Hematopoietic multipotent progenitor cell treated with erythropoietin and hydrocortisone succinate and interleukin-3 and kit ligand, for 8 days (in vitro differentiated cells): ENCODE results near the gene TRMO.

Experiments used
- DNase-seq: peaks from one replicate; pipeline ENCODE4 v3.0.0-alpha.2; 2015

The TRMO gene

DNA sequence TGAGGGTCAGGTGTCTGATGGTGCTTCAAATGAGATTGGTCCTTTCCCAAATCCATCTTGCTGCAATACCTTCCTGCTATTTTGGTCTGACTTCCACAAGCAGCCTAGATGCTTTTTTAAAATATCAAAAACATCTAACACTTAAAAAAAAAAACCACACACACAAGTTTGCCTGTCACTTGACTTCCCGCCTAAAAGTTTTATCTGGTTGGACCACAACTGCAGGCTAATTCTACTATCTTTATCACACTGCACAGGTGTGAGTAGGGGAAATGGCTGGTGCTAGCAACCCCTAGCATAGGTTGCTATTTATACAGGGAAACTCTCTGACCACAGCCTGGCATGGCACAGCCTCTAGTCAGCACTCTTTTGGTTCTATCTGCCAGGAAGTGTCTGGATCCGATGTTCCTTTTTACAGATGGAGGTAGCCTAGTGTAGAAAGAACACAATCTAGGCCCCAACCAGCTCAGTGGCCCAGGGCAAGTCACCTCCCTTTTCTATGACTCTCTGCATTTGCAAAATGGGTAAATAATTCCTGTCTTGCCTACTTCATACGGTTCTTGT, 15.9 kb upstream of the TRMO start, which contains the start of gene HEMGN:
Gene HEMGN, minus strand, starts transcription at position 92 of the 564 bp plus-strand sequence. Its CDS starts 36 bp downstream, at position 56.
- DNase-seq, result peak; percentile 99

DNA sequence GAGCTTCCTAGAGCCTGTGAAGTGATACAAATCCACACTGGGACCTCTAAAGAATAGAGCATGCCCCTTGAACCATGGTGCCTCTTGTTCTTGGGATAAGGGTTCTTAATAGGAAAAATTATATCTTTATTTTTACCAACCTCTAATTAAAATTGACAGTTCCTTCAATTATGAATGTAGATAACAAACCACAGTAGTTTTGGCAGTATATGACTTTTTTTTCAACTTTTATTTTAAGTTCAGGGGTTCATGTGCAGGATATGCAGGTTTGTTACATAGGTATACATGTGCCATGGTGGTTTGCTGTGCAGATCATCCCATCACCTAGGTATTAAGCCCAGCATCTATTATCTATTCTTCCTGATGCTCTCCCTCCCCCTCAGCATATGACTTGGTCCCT, 14.7 kb upstream of the TRMO start:
- DNase-seq, result peak; percentile 53

DNA sequence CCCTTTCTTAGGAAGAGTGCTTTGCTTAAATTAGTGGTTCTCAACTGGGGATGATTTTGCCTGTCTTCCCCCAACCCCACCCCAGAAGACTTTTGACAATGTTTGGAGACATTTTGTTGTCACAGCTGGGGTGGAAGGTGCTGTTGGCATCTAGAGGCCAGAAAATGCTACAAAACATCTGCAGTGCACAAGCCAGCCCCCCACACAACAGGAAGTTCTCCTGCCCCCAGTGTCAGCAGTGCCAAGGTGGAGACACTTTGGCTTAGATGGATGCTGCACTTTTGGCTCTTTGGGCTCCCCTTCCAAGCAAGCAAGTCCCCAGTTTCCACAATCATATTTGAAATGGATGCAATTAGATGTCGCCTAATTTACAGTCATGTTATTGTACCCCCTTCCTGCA, 13.0 kb upstream of the TRMO start:
- DNase-seq, result peak; percentile 15

DNA sequence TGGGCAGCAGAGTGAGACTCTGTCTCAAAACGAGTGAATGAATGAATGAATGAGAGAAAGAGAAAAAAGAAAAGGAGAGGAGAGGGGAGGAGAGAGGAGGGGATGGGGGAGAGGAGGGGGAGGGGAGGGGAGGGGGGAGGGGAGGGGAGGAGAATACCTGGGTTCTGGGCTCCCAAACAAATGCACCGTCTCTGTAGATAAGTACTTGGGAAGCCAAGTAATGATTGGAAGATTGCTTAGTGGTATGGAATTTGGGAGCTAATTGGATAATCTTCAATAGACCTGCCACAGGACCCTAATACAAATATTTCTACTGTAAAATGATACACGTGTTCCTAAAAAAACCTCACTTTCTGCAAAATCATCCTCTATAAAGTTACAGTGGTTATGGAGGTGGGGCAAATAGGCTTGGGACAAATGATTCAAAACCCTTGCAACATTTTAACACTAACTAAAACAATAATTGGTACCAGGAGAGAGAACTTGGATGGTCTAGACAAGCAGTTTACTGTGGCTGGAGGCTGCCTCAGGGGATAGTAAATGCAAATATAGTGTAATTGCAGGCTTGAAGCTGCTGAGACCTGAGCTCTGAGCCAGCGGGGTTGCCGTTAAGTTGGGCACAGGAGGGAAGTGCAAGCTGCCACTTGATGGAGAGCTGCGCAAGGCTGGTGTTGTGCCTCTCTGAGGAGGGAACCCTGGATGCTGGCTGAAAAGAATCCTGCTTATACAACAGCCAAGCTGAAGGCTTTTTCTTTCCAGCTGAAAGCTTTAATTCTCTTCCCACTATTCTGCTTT, 12.2 kb upstream of the TRMO start:
- peak; percentile 29 for DNase-seq

DNA sequence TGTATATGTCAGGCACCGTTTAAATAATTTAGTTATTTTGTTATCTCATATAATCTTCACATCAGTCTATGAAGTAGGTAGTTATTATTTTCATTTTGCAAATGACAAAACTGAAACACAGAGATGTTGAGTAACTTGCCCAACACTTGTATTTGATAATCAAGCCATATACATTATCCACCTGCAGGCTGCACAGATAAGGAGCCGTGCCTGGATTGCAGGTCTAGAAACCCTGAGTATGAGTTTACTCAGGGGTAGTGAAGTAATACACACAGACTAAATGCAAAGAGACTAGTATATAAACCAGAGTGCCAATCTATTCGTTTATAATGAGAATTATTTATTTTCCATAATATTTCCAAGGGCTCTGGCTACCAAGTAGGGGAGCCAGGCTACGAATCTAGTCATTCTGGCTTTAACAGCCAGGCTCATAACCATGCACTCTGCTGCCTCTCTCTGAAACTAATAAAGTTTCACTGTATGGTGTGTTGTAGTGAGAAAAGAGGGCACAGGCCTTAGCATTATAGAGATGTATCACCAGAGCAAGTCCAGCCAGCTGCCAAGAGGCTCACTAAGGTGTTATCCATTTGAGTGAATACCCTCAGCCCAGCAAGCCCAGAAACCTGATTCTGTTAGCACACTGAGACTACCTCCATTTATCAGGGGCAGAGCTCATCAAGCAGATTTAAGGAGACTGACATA, 11.1 kb upstream of the TRMO start:
- peak; percentile 63 for DNase-seq

DNA sequence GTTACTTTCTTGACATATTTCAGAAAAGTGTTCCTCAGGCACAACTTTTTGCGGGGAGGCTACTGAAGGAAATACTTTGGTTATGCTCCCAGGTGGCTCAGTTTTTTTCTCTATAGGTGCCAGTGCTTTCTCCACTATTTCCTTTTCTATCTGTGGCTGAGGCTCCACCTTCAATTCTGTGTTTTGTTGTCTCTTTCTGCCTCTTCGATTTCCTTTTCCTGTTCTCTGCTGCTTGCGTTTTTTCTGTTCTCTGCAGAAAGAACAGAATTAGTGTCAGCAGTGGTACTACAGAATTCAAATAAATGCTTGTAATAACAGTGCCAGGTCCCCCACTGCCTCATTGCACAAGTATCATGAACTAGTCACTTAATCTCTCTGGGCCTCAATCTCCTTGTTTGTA, 8.7 kb upstream of the TRMO start:
- no peak for DNase-seq

DNA sequence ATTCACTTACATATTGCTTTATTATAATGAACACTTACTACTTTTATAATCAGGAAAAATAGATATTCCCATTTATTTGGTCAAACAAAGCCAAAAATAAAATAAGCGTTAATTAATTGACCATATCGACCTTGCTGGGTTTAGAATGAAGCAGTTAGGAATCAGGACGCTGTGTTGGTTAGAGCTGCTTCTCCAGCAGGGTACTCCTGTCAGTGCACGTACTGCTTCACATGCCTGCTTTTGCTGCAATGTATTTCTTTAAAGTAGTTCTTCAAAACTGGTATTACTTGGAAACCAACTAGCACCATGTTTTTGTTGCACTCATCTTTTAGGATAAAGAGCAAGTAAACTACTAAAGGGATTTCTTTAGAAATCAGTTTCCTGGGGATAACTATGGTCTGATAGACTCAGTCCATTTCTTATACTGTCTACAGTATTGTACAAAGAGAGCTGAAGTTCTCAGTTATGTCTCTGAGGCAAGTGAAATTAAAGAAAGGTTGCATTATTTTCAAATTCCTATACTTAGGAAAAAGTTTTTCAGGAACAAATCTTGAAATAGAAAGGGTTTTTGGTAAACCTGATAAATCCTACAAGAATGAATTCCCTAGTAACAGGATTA, 6.8 kb upstream of the TRMO start:
- DNase-seq, result no peak

DNA sequence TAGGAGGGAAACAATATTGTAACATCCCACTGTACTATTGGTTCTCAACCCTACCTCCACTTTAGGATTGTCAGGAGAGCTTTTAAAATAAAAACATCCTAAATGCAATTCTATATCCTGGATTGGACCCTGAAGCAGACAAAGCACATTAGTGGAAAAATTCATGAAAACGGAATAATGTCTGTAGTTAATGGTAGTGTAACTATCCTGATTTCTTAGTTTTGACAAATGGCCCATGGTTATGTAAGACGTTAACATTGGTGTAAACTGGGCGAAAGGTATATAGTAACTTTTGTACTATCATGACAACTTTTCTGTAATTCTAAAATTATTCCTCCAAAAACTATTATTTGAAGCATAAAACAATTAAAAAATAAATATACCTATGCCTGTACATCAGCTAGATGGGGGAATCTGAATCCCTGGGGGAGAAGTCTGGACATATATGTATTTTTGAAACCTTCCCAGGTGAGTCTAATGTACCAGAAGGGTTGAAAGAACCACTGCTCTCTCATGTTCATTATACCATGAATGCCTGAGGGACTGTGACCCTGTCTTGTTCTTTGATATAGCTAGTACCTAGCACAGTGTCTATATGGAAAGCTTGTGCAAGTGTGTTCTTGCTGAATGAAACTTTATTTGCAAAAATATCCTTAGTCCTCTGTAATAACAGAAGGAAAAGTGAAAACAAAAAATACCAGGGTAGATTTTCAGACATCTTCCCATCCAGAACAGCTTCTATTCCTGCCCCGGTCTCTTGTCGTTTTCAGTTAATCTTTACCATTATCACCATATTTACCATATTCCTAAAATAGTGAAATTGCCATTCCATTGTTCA, 3.4 kb upstream of the TRMO start:
- no peak for DNase-seq

DNA sequence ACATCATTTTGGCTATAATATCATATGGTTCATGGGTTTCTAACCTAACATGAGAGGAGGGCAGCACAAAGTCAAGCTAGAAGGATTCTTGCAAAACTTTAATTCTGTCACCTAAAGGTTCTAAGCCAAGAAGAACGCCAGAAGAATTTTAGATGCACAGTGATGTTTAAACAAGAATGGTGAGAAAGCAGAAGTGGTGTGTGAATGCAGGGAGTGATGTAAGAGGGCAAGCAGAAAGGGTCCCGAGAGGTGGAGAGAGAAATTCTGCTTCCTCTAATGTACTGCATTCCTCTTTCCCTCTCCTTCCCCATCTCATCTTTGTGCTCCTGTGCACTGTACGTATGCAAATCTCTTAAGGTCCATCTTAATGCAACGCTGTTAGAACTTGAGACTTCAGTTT, 2.1 kb upstream of the TRMO start:
- DNase-seq, result no peak

DNA sequence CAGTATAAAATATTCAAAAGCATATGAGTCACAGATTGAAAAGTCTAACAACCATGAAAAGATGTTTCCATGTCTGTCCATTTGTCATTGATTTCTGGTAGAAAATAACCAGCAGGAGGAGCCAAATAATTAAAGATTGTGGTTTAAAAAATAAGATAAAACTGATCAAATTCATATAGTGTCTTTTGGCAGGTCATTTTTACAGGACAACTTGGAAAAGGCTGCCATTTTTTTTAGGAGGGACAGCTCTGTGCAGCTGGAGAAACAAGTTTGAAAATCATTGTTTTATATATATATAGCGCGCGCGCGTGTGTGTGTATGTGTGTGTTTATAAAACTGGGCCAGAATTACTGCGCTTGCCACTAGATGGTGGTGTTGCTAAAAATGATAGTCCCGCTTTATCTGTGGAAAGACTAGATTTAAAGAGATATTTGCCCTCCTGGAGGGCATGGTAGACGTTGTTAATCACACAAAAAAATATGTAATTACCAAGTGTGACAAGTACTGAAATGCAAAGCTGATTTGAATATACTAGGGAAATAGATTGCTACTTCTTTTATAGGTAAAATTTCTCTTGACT, 1.3 kb upstream of the TRMO start:
- peak; percentile 92 for DNase-seq

DNA sequence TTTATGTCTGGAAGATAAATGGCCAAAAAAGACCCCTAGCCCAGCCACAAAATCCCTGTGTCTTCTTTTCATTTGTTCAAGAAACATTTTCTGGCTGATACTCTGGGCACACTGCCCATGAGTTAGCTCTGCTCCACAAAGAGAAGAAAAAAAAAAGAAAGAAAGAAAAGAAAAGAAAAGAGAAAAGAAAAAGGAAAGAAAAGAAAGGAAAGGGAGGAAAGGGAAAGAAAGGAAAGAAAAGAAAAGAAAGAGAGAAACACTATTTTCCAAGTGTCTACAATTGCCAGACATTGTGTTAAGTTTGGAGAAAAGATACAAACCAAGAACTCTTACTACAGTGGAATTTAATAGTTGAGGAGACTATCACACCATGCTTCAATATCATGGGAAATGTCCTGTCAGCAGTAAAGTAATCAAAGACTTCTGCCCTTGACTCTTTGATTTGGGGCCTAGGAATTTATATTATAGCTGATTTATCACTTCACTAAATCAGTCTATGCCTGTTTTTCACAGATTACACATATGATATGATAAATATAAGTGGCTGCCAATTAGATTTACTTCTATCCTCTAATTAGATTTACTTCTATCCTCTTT, 3.0 kb downstream of the TRMO start:
- no peak for DNase-seq

DNA sequence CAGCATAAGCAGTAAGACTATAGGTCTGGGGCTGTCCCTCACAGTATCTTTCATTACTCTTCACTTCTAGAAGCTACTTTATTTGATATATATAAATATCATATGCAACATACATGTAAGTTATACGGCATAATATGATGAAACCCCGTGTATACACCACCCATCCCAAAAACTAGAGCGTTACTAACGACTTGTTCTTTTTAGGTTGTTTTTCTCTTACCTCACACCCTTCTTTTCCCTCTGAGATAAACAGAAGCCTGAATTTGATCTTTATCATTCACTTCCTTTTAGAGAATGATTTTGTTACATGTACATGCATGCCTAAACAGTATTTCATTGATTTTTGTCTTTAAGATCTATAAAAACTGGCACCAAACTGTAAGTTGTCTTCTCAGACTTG, 3.7 kb downstream of the TRMO start:
- peak; percentile 40 for DNase-seq

DNA sequence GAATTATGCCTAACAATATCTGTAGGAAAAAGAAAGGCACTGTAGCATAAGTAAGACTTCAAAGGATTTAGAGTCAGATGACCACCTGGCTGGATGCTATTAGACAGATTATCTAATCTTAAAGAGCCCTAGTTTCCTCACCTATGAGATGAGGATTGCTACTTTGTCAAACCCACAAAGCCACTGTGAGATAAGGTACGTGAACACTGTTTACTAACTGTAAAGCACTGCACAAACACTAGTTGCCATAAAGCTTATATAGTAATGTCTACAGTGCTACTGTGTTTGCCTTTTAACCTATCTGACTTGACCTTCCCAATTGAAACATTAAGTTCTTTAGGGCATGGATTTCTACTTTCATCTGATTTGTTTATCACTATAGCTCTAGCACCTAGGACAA, 10.3 kb downstream of the TRMO start:
- no peak for DNase-seq

DNA sequence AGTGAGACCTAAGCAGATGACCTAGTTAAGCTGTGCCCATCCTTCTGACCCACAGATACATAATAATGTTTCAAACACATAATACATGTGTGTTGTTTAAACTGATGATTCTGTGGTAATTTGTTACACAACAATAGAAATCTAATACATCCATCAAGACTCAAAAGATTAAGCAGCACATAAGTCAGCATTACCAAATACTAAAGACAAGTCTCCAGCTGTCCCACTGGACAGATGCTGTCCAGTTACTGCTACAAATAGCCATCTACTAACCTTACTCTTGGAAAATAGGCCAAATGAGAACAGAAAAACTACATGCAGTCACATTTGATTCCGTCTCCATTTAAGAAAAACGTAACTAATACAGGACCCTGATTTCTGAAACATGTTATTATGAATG, 10.8 kb downstream of the TRMO start:
- DNase-seq, result no peak

DNA sequence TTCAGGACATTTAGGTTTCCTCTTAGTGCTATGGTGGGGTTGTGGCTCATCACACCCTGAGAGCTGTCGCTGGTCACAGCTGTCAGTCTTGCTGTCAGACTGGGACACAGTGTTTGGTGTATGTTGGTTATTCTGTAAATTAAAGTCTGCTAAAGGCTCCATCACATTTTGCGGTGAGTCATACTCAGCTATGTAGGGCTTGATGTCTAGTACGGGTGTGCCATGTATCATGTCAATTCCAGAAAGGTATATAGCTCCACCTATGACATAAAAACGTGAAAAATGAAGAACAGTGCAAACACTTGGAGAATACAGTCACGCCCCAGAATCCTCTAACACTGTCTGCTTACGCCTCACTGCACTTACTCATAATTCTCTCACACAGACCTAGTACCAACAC, 11.9 kb downstream of the TRMO start:
- no peak for DNase-seq

DNA sequence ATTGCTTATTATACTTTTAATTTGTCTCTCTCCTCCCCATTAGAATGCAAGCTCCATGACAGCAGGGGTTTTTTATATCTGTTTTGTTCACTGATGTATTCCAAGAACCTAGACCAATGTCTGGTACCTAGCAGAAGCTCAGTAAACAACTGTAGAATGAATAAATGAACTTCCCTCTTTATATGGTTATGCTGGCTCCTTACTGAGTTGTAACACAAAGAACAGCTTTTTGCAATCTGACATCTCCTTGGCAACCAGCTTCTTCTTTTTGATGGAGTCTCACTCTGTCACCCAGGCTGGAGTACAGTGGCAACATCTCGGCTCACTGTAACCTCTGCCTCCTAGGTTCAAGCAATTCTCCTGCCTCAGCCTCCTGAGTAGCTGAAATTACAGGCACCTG, 13.6 kb downstream of the TRMO start:
- no peak for DNase-seq

DNA sequence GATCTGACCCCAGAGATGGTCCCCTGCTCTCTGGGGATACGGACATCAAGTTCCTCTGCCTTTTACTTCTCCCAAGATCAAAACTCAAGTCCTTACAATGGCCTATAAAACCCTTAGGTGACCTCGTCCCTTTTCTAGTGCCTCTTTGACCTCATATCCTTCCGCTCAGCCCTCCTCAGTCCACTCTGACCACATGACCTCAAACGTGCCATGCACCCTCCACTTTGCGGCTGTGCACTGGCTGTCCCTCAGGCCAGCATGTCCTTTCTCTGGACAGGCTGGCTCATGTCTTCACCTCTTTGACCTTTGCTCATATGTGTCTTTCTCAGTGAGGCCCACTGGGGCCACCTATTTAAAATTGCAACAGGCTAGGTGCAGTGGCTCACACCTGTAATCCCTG, 14.7 kb downstream of the TRMO start:
- no peak for DNase-seq

DNA sequence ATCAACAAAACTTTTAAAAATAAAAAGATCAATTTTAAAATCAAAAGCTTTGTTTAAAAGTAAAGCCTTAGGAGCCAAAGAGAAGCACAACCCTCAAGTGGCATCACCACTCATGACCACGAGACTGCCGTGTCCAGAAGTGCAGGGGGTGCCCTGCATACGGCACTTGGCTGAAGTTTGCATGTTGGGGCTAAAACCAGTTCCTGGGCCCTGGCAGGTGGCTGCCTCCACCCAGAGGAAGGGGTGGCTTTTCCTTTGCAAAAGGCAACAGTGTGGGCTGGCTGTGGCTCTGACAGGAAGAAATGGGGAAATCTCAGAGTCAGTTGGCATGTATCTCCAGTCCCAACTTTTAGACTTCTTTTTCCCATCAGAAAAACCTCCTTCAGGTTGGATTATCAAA, 15.3 kb downstream of the TRMO start:
- DNase-seq, result no peak

DNA sequence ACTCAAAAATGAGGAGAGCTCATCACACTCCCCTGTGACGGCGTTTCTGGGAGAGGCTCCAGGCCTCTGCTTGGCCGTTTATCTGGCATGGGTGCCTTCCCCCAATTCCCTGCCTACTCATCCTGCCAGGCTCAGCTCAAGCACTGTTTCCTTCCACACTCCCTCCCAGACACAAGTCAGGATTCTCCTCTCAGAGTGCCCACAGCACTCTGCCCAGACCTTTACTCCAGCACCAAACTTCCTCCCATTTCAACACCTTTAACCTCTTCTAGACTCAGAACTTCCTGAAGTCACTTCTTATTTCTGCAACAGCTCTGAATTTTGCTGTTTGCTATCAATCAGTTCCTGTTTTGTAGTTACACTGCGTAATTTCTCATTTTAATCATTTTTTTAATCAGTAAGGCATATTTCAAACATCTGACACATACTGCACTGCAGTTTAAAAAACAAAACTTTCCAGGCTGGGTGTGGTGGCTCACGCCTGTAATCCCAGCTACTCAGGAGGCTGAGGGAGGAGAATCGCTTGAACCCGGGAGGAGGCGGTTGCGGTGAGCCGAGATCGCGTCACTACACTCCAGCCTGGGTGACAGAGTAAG, 16.0 kb downstream of the TRMO start:
- DNase-seq, result peak; percentile 26

DNA sequence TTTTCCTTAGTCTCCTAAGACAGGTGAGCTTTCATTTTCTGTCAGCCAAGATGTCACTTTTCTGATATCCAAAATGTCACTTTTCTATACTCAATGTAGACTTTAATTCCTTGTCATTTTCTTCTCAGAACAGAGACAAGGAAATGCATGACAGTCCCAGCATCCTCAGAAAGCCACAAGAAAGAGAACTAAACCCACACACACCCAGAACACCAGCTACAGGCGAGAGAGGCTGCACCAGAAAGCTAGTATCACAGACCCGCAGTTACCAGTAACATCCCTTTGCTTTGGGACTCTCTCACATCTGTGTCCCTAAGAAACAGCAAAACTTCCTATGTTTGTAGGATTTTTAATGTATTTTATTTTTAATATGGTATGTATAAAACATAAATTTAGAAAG, 17.1 kb downstream of the TRMO start:
- no peak for DNase-seq

DNA sequence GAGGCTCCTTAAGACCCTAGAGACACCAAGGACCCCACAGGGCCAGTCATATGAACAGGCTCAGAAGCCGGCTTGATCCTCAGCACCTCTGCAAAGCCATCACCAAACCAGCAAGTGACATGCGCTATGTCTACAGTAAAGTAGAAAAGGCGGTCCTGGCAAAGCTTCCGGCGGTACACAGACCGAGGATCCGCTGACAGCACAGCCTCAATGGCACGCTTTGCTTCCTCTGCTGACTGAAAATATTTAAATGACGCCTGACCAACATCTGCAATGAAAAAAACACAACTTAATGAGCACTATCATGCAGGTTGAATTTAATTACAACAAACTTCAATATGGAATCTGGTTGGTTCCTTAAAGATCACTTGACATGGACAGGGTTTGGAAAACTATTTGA, 17.6 kb downstream of the TRMO start:
- no peak for DNase-seq

DNA sequence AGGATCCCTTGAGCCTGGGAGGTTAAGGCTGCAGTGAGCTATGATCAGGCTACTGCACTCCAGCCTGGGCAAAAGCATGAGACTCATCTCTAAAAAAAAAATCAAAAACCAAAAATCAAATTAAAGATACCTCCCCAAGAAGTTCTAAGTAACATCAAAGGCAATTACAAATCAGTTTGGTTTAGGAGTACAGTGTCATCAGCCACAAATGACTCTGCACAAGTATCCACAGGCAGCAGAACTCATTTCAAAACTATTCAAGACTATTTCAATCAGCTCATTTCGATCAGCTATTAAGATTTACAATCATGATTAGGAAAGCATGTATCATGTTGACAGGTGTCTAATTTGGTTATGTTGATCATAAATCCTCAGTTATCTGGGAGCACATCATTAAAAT, 19.1 kb downstream of the TRMO start:
- DNase-seq, result no peak
